Measurements from ENCODE around the gene TBC1D2.

GRCh38 chr9:98242426-98242825, 13.0 kb downstream of the TBC1D2 start:
- TF ChIP-seq FOXP2 (optimal IDR thresholded peaks at IDR 0.05; ENCODE audit: control extremely low read depth, extremely low read length, insufficient read depth) (no peak), POLR2AphosphoS5 (IDR thresholded peaks at IDR 0.05; ENCODE audit: borderline replicate concordance, low read depth, low read length) (no peak)

Measured in SK-N-MC (cell line).